ENCODE results near the gene ULK3.

GRCh38 chr15:74809242-74809641 lies 33.7 kb downstream of the ULK3 start:
- TF ChIP-seq MAX (IDR thresholded peaks at IDR 0.05) (no peak), TEAD4 (IDR thresholded peaks at IDR 0.05) (no peak), CEBPB (IDR thresholded peaks at IDR 0.05) (no peak), NFIC (IDR thresholded peaks at IDR 0.05) (no peak), TCF12 (IDR thresholded peaks at IDR 0.05; ENCODE audit: low read depth) (no peak), CREB1 (IDR thresholded peaks at IDR 0.05; ENCODE audit: low read depth) (no peak), YY1 (IDR thresholded peaks at IDR 0.05; ENCODE audit: low read depth) (no peak), REST (IDR thresholded peaks at IDR 0.05; ENCODE audit: low read depth) (no peak), EP300 (IDR thresholded peaks at IDR 0.05; ENCODE audit: borderline replicate concordance) (no peak), FOXM1 (IDR thresholded peaks at IDR 0.05; ENCODE audit: borderline replicate concordance, low read depth) (no peak), RAD21 (IDR thresholded peaks at IDR 0.05; ENCODE audit: low read depth) (no peak), ZBTB7A (IDR thresholded peaks at IDR 0.05; ENCODE audit: low read depth) (no peak)
